SH-SY5Y (cell line): Measurements from ENCODE around the gene ZCCHC7.
A peak's percentile ranks its signal among the peaks of the same experiment; 100 is the strongest.

Source experiments
- GATA2 ChIP-seq: IDR thresholded peaks from 2 replicates; pipeline ENCODE4 v1.6.1; 2011; ENCODE audit warnings: mild to moderate bottlenecking, low read depth, low read length
- GATA3 ChIP-seq: IDR thresholded peaks from 2 replicates; pipeline ENCODE4 v1.6.1; 2011; ENCODE audit warnings: low read depth, mild to moderate bottlenecking, low read length, moderate library complexity

DNA sequence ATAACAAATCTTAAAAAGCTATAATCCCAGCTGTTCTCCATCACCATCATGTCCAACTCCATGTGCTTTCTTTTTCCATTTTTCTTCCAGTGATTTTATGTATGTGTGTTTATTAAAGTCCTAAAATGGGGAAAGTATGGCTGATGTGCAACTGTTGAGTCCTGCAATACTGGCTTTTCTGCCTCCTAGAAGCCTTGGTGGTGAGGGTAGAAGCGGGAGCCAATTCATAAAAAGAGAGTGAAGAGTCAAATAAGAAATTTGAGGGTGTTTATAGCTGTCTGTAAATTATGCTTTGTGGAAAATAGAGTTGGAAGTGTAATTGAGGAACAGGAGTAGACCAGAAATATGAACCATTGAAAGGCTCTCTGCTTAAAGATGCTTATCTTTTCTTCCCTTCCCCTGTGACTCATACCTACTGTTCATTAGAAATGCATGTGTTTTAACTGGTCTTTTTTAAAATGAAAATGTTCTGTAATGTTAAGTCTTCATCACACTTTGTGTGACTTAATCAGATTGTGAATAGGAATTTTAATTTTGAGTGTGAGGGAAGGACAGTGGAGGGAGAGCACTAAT, 80.1 kb downstream of the ZCCHC7 start:
- TF ChIP-seq GATA2 (no peak), GATA3 (peak; percentile 58)
